ENCODE results near the gene WWC1.

Gene WWC1

DNA sequence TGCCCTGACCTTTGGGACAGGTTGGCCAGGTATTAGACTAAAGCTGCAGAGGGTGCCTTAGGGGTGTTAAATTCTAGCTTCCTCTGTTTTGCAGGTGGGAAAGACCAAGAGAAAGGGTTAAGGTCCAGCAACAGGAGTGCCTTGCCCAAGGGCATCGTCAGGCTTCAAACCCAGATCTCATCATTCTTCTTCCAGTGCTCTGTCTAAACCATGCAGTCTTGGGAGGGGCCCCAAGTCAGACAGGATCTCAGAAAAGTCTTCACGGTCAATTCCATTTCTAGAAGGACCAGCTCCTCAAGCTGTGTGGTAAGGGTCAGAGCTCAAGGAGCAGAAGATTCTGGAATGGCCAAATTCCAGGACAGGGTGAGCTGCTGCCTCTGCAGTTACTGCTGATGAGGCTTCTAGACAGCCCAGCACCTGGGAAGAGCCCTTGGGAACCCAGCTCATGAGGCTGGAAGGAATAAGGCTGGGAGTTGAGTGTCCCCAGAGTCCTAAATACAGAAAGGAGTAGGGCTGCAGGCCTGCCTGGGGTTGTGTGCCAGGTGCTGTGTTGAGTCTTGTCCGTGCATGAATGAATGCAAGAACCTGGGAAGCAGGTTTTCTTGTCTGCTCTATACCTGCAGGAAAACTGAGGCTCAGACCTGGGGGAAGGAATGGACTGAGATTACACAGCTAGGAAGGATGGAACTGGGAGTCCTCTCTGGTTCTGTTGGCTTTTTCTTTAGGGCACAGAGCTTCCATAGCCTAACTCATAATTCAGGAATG is 69.3 kb downstream of the WWC1 start:
- in situ Hi-C loops (cut with MboI; ENCODE audit: low sequenced_read_pairs): no loop called here

DNA sequence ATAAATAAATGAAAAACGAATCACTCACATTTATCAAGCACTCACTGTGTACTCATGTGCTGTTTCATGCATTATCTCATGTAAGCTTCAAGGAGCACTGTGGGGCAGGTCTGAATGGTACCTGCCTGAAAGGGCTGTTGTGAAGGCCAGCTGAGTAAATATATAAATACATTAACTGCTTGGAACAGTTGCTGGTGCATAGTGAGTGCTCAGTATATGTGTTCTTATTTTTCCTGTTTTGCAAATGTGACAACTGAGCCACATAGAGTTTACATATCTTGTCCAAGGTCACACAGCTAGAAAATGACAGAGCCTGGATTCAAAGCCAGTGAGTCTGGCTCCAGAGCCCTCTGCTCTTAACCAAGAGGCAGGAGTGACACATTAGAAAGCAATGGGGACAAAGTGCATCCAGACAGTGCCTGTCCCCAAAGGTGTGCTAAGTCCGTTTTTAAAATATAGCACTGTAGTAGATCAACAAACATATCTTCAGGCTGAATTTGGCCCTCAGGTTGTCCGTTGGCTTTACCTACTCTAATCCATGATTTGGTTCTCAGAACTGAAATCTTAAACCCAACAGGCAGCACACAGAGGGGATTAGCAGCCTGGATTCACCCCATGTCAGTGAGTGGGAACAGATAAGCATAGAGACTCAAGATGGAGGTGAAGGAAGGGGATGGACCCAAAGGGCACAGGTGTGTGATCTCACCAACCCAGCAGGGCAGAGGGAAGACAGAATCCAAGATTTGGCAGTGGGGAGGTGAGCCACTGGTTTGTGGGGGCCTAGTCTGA is 70.8 kb downstream of the WWC1 start:
- in situ Hi-C loops (cut with MboI; ENCODE audit: low sequenced_read_pairs): no loop called here

DNA sequence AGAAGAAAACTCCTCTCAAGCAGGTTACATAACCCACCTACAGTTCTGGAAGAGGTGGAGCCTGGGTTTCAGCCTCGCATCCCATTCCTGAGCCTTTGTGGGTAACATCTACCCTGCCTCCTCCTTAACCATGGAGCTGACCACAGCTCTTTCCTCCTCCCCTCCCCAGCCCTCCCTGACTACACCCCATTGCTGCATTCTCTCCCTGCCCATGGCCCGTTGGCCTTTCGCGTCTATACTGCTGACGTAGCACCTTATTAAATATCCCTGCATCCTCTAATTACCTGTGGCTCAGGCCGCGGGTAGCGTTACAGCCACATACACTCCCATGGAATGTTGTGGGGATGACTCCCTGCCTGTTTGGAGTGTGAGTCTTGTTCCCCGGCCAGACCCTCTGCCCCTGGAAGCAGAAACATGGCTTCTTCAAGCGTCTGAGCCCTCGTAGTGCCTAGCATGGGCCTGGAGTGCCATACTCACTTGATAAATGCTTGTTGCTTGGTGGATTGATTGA is 72.8 kb downstream of the WWC1 start:
- in situ Hi-C loops (cut with MboI; ENCODE audit: low sequenced_read_pairs): no loop called here

DNA sequence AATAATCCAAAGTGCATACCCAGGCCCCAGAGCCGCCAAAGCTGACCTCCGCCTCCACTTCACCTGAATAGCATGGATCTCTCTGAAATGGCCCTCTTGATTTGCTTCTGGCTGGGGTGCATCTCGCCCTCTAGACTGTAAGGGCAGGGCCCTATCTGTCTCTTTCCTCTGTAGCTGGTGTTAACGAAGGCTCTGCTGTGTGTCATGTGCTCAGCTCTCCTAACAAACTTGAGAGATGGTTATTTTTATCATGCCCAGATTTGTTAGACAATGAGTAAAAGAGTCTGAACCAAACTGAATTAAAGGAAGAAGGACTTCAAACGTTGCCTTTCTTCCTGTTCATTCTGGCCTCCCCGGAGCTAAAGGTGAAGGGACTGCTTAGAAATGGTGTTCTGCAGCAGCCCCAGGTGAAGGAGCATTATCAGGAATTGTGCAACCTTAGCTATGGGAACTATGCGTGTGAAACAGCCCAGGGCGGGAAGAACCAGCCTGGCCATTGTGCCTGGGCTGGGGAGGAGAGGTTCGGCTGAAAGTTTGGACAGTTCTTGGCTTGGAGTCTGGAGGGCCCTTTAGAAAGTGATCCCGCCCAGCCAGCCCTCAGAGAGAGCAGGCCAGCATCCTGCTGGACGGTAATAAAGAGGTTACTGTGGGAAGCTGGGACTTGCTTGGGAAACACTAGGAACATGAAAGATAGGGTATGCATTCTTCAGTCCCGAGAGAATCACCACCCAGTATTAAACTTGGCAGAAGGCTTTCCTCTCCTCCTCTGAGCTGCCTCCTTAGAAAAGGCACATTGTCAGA is 73.5 kb downstream of the WWC1 start:
- in situ Hi-C loops (cut with MboI; ENCODE audit: low sequenced_read_pairs): no loop called here

- in situ Hi-C loops (cut with MboI; ENCODE audit: low sequenced_read_pairs): no loop called here
These were observed 74.2 kb downstream of the WWC1 start for GRCh38 chr5:168365581-168366081.

DNA sequence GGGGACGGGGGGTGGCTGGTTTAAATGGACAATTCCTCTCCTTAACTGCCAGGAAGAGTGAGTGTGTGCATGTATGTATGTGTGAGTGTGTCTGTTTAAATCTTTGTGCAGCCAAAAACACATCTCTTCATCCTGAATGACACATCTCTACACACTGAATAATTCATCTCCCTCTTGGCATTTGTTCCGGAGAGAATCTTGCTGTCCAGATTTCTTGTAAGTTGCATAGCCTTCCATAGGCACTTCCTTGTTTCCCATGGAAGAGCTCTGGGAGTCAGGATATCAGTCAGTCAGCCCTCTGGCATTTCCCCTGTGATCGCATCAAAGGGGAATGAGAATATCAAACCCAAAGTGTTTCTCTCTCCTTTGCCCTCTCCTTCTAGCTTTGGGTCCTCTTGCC is 74.7 kb downstream of the WWC1 start:
- in situ Hi-C loops (cut with MboI; ENCODE audit: low sequenced_read_pairs): no loop called here

DNA sequence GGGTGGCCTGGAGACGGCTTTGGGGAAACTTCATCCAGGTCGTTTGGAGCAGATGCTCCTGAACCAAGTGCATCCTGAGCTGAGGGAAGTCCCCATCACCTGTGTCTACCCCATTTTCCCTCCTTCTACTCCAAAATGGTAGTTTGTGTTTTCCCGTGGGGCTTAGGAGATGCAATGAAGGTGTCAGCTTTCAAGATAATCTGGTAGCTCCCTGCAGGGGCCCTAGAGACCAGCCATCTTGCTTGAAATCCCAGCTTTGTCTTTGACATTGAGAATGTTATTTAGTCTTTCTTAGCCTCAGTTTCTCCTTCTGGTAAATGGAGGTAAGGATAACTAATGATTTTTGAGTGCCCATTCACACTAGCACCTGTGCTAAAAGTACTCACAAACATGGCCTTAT is 77.4 kb downstream of the WWC1 start:
- in situ Hi-C loops (cut with MboI; ENCODE audit: low sequenced_read_pairs): no loop called here

GRCh38 chr5:168370831-168371230 is 79.4 kb downstream of the WWC1 start:
- in situ Hi-C loops (cut with MboI; ENCODE audit: low sequenced_read_pairs): no loop called here

GRCh38 chr5:168372356-168372946 is 81.0 kb downstream of the WWC1 start:
- in situ Hi-C loops (cut with MboI; ENCODE audit: low sequenced_read_pairs): no loop called here

DNA sequence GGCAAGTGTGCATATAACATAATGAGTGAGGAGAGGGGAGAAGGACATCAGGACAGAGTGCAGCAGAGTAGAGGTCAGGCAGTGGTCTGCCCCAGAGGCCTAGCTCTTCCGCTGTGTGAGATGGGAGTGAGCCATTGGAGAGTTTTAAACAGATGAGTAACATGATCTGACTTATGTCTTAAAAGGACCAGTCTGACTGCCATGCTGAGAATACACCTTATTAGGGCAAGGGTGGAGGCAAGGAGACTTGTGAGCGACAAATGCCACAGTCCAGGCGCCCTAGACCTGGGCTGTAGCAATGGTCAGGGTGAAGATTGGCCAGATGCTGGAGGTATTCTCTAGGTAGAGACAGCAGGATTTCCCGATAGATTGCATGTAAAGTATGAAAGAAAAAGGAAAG is 83.1 kb downstream of the WWC1 start:
- in situ Hi-C loops (cut with MboI; ENCODE audit: low sequenced_read_pairs): no loop called here

- in situ Hi-C loops (cut with MboI; ENCODE audit: low sequenced_read_pairs): no loop called here
These were observed 83.8 kb downstream of the WWC1 start for GRCh38 chr5:168375214-168375613.

GRCh38 chr5:168377525-168377924 is 86.1 kb downstream of the WWC1 start:
- in situ Hi-C loops (cut with MboI; ENCODE audit: low sequenced_read_pairs): no loop called here

GRCh38 chr5:168378741-168379140 is 87.3 kb downstream of the WWC1 start:
- in situ Hi-C loops (cut with MboI; ENCODE audit: low sequenced_read_pairs): no loop called here

DNA sequence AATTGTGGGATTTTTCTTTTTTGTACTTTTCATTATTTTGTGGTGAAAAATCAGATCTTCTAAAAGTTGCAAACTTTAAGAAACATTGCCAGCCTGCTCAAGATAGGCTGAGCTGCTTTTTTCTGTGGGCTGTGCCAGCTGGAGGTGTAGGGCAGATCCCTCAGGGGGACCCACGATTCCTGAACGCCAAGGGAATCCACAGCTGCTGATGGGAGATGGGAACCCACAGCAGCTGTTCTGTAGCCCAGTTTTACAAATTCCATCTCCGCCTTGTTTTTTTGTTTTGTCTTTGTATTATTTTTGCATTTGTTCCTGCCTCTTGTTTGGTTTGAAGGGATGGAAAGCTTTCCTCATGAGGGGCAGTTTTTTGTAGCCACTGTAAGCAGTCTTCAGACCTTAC is 91.0 kb downstream of the WWC1 start:
- in situ Hi-C loops (cut with MboI; ENCODE audit: low sequenced_read_pairs): no loop called here

GRCh38 chr5:168390491-168390890 is 99.0 kb downstream of the WWC1 start:
- in situ Hi-C loops (cut with MboI; ENCODE audit: low sequenced_read_pairs): no loop called here

- in situ Hi-C loops (cut with MboI; ENCODE audit: low sequenced_read_pairs): no loop called here
These were observed 102.3 kb downstream of the WWC1 start for GRCh38 chr5:168393773-168394172.

GRCh38 chr5:168400429-168401220 is 109.2 kb downstream of the WWC1 start:
- in situ Hi-C loops (cut with MboI; ENCODE audit: low sequenced_read_pairs): no loop called here

DNA sequence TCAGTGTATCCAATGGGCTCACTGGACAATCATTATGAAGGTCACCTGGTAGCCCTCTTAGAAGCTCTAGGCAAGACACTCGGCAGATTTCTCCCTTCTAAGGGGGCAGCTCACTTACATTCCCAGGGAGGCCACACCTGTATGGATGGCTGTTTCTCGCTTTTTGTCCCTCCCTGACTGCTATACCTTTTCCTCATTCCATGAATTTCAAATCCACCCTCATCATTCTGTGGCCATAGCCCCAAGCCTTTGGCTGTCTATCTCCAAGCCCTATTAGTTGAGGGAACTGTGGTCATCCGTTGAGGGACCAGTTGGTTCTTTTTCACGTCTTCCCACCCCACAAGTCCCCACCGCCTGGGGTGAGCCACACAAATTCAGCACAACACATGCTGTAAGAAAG is 109.8 kb downstream of the WWC1 start:
- in situ Hi-C loops (cut with MboI; ENCODE audit: low sequenced_read_pairs): no loop called here

GRCh38 chr5:168401880-168402279 is 110.4 kb downstream of the WWC1 start:
- in situ Hi-C loops (cut with MboI; ENCODE audit: low sequenced_read_pairs): no loop called here

GRCh38 chr5:168404365-168404764 is 112.9 kb downstream of the WWC1 start:
- in situ Hi-C loops (cut with MboI; ENCODE audit: low sequenced_read_pairs): no loop called here
